Transverse colon (tissue), 4 donors: ENCODE data around the gene CACNA1B. TPM values are rescaled to one million over a fixed set of nuclear protein-coding genes. Genes with fewer than 3 reads are reported as not detected.

Experiments used
- DNase-seq: peaks from one replicate; pipeline ENCODE4 v3.0.0-alpha.2; 2019
- H3K27ac ChIP-seq, 4 donors: fragments of 200-600 bp; sonication (generic); 2 replicates each; pipeline ENCODE4 v1.5.1; 2016 to 2018; ENCODE audit warnings: inconsistent platforms in 4 of 4
- H3K27me3 ChIP-seq: fragments of 200-600 bp; sonication (generic); 2 replicates; pipeline ENCODE4 v1.5.1; 2017; ENCODE audit warnings: inconsistent platforms
- H3K36me3 ChIP-seq, 4 donors: fragments of 200-600 bp; sonication (generic); 2 replicates each; pipeline ENCODE4 v1.5.1; 2017 to 2019; ENCODE audit warnings: inconsistent platforms in 4 of 4
- H3K4me1 ChIP-seq, 4 donors: fragments of 200-600 bp; sonication (generic); 2 replicates each; pipeline ENCODE4 v1.5.1; 2017 to 2020; ENCODE audit warnings: inconsistent platforms in 4 of 4
- H3K4me3 ChIP-seq, 4 donors: fragments of 200-600 bp; sonication (generic); 1 replicate in 1 of 4; 2 replicates in 3 of 4; pipeline versions ENCODE4 v1.5.1 to v1.6.1; 2017 to 2019; ENCODE audit warnings: inconsistent platforms in 4 of 4
- H3K9me3 ChIP-seq, 2 donors: fragments of 200-600 bp; sonication (generic); 2 replicates each; pipeline ENCODE4 v1.5.1; 2017 to 2019; ENCODE audit warnings: inconsistent platforms in 2 of 2
- CTCF ChIP-seq, 5 experiments: fragments of 200-600 bp in 3 of 5; fragments of 450-650 bp in 2 of 5; sonication (generic) in 3 of 5; IDR thresholded peaks; 1 replicate in 2 of 5; 2 replicates in 3 of 5; pipeline ENCODE4 v1.5.1; 2016 to 2017; ENCODE audit warnings: antibody characterized with exemption in 5 of 5, inconsistent platforms in 3 of 5, mild to moderate bottlenecking in 2 of 5, moderate library complexity in 1 of 5
- EP300 ChIP-seq: sonication (generic); formaldehyde crosslinking; IDR thresholded peaks from one replicate; pipeline ENCODE4 v1.6.1; 2017; ENCODE audit warnings: antibody characterized with exemption, low read depth
- POLR2A ChIP-seq: fragments of 450-650 bp; IDR thresholded peaks from one replicate; pipeline ENCODE4 v1.6.1; 2016; ENCODE audit warnings: antibody characterized with exemption, mild to moderate bottlenecking, moderate library complexity
- POLR2AphosphoS5 ChIP-seq, 3 donors: sonication (generic); formaldehyde crosslinking; IDR thresholded peaks; one replicate each; pipeline ENCODE4 v1.6.1; 2016; ENCODE audit warnings: antibody characterized with exemption in 3 of 3
- WGBS, 2 donors: methylation state at CpG; one replicate each; pipeline ENCODE4 v1.1.5; 2018; ENCODE audit warnings: low coverage in 1 of 2; 5-methylcytosine and 5-hydroxymethylcytosine counted together
- in situ Hi-C, 4 donors: fragments of 200-750 bp; cut with MboI; loops; one replicate each; pipeline versions ENCODE4 v1.15.0 to v1.15.1; 2017; ENCODE audit warnings: low sequenced_read_pairs in 3 of 4, low pct_ligation_motif_present in 1 of 4, low pct_unique_long_range_greater_than_20kb in 1 of 4
- intact Hi-C: fragments of 100-400 bp; cut with DNase I; formaldehyde crosslinking; loops from one replicate; pipeline ENCODE4 v1.15.1; 2023; ENCODE audit warnings: low total_unique reads
- total RNA-seq, 4 donors: library from RNA; depleted of rRNA; stranded (reverse); fragments of >200 nt; gene quantifications; one replicate each; pipeline ENCODE4 v1.1.0, GENCODE V29; 2016

CACNA1B gene
- total RNA-seq, 4 donors from 2014 or later, result 0.27 to 0.40 (median 0.35) TPM

DNA sequence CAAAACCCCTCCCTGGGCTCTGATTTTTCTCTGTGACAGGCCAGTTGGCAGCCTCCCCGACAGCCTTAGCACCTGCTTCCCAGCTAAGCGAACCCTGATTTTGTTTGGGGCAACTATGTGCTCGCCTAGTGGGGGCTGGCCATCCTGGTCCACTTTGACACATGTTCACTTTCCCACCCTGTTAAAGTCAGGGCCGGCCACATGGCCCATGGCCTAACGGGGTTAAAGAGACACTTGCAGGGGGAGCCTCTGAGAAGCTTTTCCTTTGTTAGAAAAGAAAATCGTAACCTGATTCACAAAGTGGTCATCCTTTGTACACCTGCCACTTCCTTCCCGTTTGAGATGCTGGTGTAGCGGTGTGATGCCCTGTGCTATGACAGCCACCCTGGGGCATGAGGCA lies 1.3 kb upstream of the CACNA1B start:
- Histone ChIP-seq H3K27me3 (peaks cover 52% of the 10 kb centered on the region), H3K27ac (no peak overlapping the region), H3K36me3 (no peaks in the 10 kb centered on the region), H3K4me1 (peaks cover 0 to 7% (median 3%) of the 10 kb centered on the region in 4 donors), H3K9me3 (no peaks in the 10 kb centered on the region), H3K4me3 (no peak overlapping the region)
- WGBS, 2 donors, result 57 to 87% methylated on average over 1 to 8 of the region's 8 CpGs
- no peak for DNase-seq
- TF ChIP-seq CTCF (IDR thresholded peaks at IDR 0.05) (no peak), POLR2AphosphoS5 (IDR thresholded peaks at IDR 0.05) (no peak), POLR2A (no peak), EP300 (no peak)
- intact Hi-C loops, result no loop called here
- in situ Hi-C loops, result no loop called here

GRCh38 chr9:137876781-137877386 lies 698 bp upstream of the CACNA1B start:
- 87% methylated on average over 27 of the region's 47 CpGs; no CpG with 5 or more reads in 1 of the 2 donors for WGBS, 2 donors
- TF ChIP-seq CTCF (IDR thresholded peaks at IDR 0.05), result no peak
- no peak for TF ChIP-seq EP300
- no peak for TF ChIP-seq POLR2A
- intact Hi-C loops, result no loop called here
- Histone ChIP-seq H3K27ac (no peak overlapping the region), H3K4me3 (no peak overlapping the region), H3K4me1 (peaks cover 0 to 7% (median 3%) of the 10 kb centered on the region in 4 donors), H3K36me3 (no peaks in the 10 kb centered on the region), H3K9me3 (no peaks in the 10 kb centered on the region), H3K27me3 (peaks cover 52% of the 10 kb centered on the region)
- in situ Hi-C loops, result no loop called here
- DNase-seq, result no peak

- H3K4me3 ChIP-seq, result peak overlapping the region in 2 of 4 donors; percentile 24 to 46
- no peaks in the 10 kb centered on the region for H3K36me3 ChIP-seq
- WGBS, 2 donors, result 11% methylated on average over 66 of the region's 101 CpGs; no CpG with 5 or more reads in 1 of the 2 donors
- no peaks in the 10 kb centered on the region for H3K9me3 ChIP-seq
- H3K27ac ChIP-seq, result no peak overlapping the region
- TF ChIP-seq CTCF (IDR thresholded peaks at IDR 0.05), result no peak
- TF ChIP-seq POLR2AphosphoS5 (IDR thresholded peaks at IDR 0.05), result no peak
- no peak for TF ChIP-seq EP300
- TF ChIP-seq POLR2A, result no peak
- no peak for DNase-seq
- peaks cover 52% of the 10 kb centered on the region for H3K27me3 ChIP-seq
- intact Hi-C loops (no loop called here), in situ Hi-C loops (no loop called here)
- H3K4me1 ChIP-seq, result peaks cover 0 to 7% (median 3%) of the 10 kb centered on the region in 4 donors
Observed at GRCh38 chr9:137878146-137878941, 762 bp downstream of the CACNA1B start.

DNA sequence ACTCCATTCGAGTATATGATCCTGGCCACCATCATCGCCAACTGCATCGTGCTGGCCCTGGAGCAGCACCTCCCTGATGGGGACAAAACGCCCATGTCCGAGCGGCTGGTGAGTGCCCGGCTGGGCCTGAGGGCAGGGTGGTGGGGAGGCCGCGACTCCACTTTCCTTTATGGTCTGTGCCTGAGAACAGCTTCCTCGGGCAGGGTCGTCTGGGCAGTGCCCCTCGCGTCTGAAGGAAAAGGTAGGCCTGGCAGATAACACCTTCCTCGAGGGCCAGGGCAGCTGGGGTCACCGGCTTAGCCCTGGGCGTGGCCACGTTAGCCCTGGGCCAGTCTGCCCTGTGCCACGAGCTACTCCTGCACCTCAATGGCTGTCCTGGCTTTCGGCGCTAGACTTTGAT lies 1.5 kb downstream of the CACNA1B start:
- intact Hi-C loops (no loop called here), in situ Hi-C loops (no loop called here)
- peaks cover 0 to 7% (median 3%) of the 10 kb centered on the region in 4 donors for H3K4me1 ChIP-seq
- no peak overlapping the region for H3K4me3 ChIP-seq
- no peaks in the 10 kb centered on the region for H3K9me3 ChIP-seq
- H3K36me3 ChIP-seq, result no peaks in the 10 kb centered on the region
- no peak overlapping the region for H3K27ac ChIP-seq
- WGBS, 2 donors, result 73 to 92% methylated on average over 3 to 17 of the region's 20 CpGs
- DNase-seq, result no peak
- no peak for TF ChIP-seq POLR2A
- TF ChIP-seq CTCF (IDR thresholded peaks at IDR 0.05), result no peak
- no peak for TF ChIP-seq EP300
- H3K27me3 ChIP-seq, result peaks cover 52% of the 10 kb centered on the region
